GM12892 (cell line): Measurements from ENCODE around the gene CDKN1A.
"Not testable (repeated sequence)": the region's sequence is repeated elsewhere in the genome, so short reads cannot be mapped to it uniquely, and the experiment has no call there.

ENCODE experiments used
- POLR2A ChIP-seq: IDR thresholded peaks from 2 replicates; pipeline ENCODE4 v1.6.1; 2011; ENCODE audit warnings: low read depth, low read length, control low read depth
- TAF1 ChIP-seq: IDR thresholded peaks from 2 replicates; pipeline ENCODE4 v1.6.1; 2011; ENCODE audit warnings: low read depth, mild to moderate bottlenecking, control low read depth, low read length, borderline replicate concordance

DNA sequence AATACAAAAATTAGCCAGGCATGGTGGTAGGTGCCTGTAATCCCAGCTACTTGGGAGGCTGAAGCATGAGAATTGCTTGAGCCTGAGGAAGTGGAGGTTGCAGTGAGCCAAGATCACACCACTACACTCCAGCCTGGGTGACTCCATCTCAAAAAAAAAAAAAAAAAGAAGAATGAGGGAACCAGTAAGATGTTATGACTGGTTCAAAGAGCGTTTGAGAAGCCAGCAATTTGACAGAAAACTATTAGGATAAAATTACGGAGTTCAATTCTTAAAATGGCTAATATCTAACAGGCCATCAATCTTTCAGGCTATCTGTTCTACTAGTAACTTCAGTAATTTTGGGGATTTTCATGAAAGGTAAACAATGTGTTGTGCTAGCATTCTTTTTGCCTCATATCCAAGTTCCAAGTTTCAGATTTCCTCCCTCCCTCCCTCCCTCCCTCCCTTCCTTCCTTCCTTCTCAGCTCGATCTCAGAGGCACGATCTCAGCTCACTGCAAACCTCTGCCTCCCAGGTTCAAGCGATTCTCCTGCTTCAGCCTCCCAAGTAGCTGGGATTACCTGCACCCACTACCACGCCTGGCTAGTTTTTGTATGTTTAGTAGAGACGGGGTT lies 26.6 kb downstream of the CDKN1A start:
- TF ChIP-seq POLR2A, TAF1: not testable (repeated sequence)
